GM08714 (cell line): ENCODE results near the gene KCNA2.

ENCODE experiments used
- H3K4me3 ChIP-seq: fragments of 200-500 bp; sonication (Bioruptor generic); 2 replicates; pipeline ENCODE4 v1.5.1; 2014; ENCODE audit warnings: mild to moderate bottlenecking, low read length, inconsistent platforms
- ZNF274 ChIP-seq: IDR thresholded peaks from 2 replicates; pipeline ENCODE4 v1.6.1; 2012; ENCODE audit warnings: mild to moderate bottlenecking, low read depth, low read length

Gene KCNA2

GRCh38 chr1:110617589-110617988 lies 11.4 kb upstream of the KCNA2 start:
- no peak for TF ChIP-seq ZNF274
- H3K4me3 ChIP-seq: no peak overlapping the region

GRCh38 chr1:110617116-110617515 lies 11.0 kb upstream of the KCNA2 start:
- TF ChIP-seq ZNF274: no peak
- no peak overlapping the region for H3K4me3 ChIP-seq

- no peak for TF ChIP-seq ZNF274
- no peak overlapping the region for H3K4me3 ChIP-seq
Observed at GRCh38 chr1:110616587-110616986, 10.4 kb upstream of the KCNA2 start.

- H3K4me3 ChIP-seq: no peak overlapping the region
- no peak for TF ChIP-seq ZNF274
Observed at GRCh38 chr1:110615548-110616130, 9.5 kb upstream of the KCNA2 start.

GRCh38 chr1:110612060-110612745 lies 6.0 kb upstream of the KCNA2 start:
- TF ChIP-seq ZNF274: no peak
- no peak overlapping the region for H3K4me3 ChIP-seq

GRCh38 chr1:110610696-110611286 lies 4.6 kb upstream of the KCNA2 start:
- TF ChIP-seq ZNF274: no peak
- H3K4me3 ChIP-seq: no peak overlapping the region

- TF ChIP-seq ZNF274: no peak
- H3K4me3 ChIP-seq: no peak overlapping the region
Observed at GRCh38 chr1:110610084-110610483, 3.9 kb upstream of the KCNA2 start.

- no peak overlapping the region for H3K4me3 ChIP-seq
- TF ChIP-seq ZNF274: no peak
Observed at GRCh38 chr1:110608247-110608646, 2.1 kb upstream of the KCNA2 start.

GRCh38 chr1:110607536-110608230 lies 1.5 kb upstream of the KCNA2 start:
- H3K4me3 ChIP-seq: no peak overlapping the region
- no peak for TF ChIP-seq ZNF274

GRCh38 chr1:110606657-110607535 lies 738 bp upstream of the KCNA2 start:
- peak overlapping the region; percentile 7; the same call in 1 of the 2 replicates for H3K4me3 ChIP-seq

GRCh38 chr1:110605446-110605845 lies 712 bp downstream of the KCNA2 start:
- no peak for TF ChIP-seq ZNF274
- H3K4me3 ChIP-seq: no peak overlapping the region

More at GRCh38 chr1:110606657-110607535, 738 bp upstream of the KCNA2 start:
- TF ChIP-seq ZNF274: no peak

GRCh38 chr1:110604586-110605148 lies 1.5 kb downstream of the KCNA2 start:
- no peak for TF ChIP-seq ZNF274
- H3K4me3 ChIP-seq: no peak overlapping the region

GRCh38 chr1:110603058-110603457 lies 3.1 kb downstream of the KCNA2 start:
- no peak overlapping the region for H3K4me3 ChIP-seq
- no peak for TF ChIP-seq ZNF274

- H3K4me3 ChIP-seq: no peak overlapping the region
- no peak for TF ChIP-seq ZNF274
Observed at GRCh38 chr1:110602466-110602865, 3.7 kb downstream of the KCNA2 start.

GRCh38 chr1:110601332-110601731 lies 4.8 kb downstream of the KCNA2 start:
- no peak overlapping the region for H3K4me3 ChIP-seq
- TF ChIP-seq ZNF274: no peak
